Naive thymus-derived CD8-positive, alpha-beta T cell (primary cell): ENCODE data around the gene CGB5. TPM values are rescaled to one million over a fixed set of nuclear protein-coding genes. Genes with fewer than 3 reads are reported as not detected.
"Not testable (repeated sequence)": the region's sequence is repeated elsewhere in the genome, so short reads cannot be mapped to it uniquely, and the experiment has no call there.

Experiments used
- ATAC-seq, 2 donors: fragments of 150-1000 bp; cut with Tn5 transposase in 1 of 2; sonication (Bioruptor Pico), chemical (Tn5 transposase) in 1 of 2; 1 replicate in 1 of 2; 2 replicates in 1 of 2; pipeline ENCODE4 v1.10.0; 2021; ENCODE audit warnings: mild to moderate bottlenecking in 2 of 2, moderate library complexity in 2 of 2
- POLR2A ChIA-PET: fragments of 350-600 bp; sonication (Branson Sonifier 250); formaldehyde crosslinking; loops from one replicate; lab custom pipeline; 2021; ENCODE audit warnings: antibody characterized with exemption; lab: Charles Lee
- DNase-seq, 10 donors: peaks; one replicate each; pipeline versions ENCODE4 v3.0.0 to v3.0.0-alpha.2; 2020 to 2022
- H3K27ac Mint-ChIP-seq, 10 donors: one replicate each; pipeline ENCODE4 v1.8.0; 2020 to 2022; ENCODE audit warnings: mild to moderate bottlenecking in 10 of 10, mixed read lengths in 10 of 10, moderate library complexity in 4 of 10, inconsistent platforms in 1 of 10
- H3K27me3 Mint-ChIP-seq, 5 donors: one replicate each; pipeline ENCODE4 v1.8.0; 2021 to 2022; ENCODE audit warnings: mixed read lengths in 5 of 5
- H3K36me3 Mint-ChIP-seq, 3 donors: one replicate each; pipeline ENCODE4 v1.8.0; 2020 to 2022; ENCODE audit warnings: mixed read lengths in 3 of 3, mild to moderate bottlenecking in 2 of 3, inconsistent platforms in 1 of 3
- H3K4me1 Mint-ChIP-seq, 4 donors: one replicate each; pipeline ENCODE4 v1.8.0; 2021 to 2022; ENCODE audit warnings: mixed read lengths in 4 of 4
- H3K4me3 Mint-ChIP-seq, 10 donors: one replicate each; pipeline ENCODE4 v1.8.0; 2020 to 2022; ENCODE audit warnings: mild to moderate bottlenecking in 10 of 10, mixed read lengths in 10 of 10, moderate library complexity in 6 of 10, inconsistent platforms in 1 of 10
- H3K9me3 Mint-ChIP-seq, 9 donors: one replicate each; pipeline ENCODE4 v1.8.0; 2020 to 2022; ENCODE audit warnings: mixed read lengths in 9 of 9, mild to moderate bottlenecking in 3 of 9, inconsistent platforms in 1 of 9, moderate library complexity in 1 of 9
- polyA plus RNA-seq, 3 donors: library from polyadenylated mRNA; unstranded; fragments of 300-500 nt; fragmentation: Illumina TruSeq; gene quantifications; one replicate each; pipeline ENCODE4 v1.2.3, GENCODE V29; 2021
- total RNA-seq, 8 experiments: library from RNA in 2 of 8; stranded (reverse) in 2 of 8; gene quantifications; one replicate each; pipeline ENCODE4 v1.2.3 and lab custom pipeline; 2021 to 2026

Gene CGB5
- total and polyA plus RNA-seq, 5 experiments from 2014 or later: not detected

- POLR2A ChIA-PET, ATAC-seq, H3K36me3 Mint-ChIP-seq, H3K9me3 Mint-ChIP-seq, H3K27ac Mint-ChIP-seq, H3K27me3 Mint-ChIP-seq, DNase-seq, H3K4me3 Mint-ChIP-seq: not testable (repeated sequence)
- H3K4me1 Mint-ChIP-seq: peaks cover 5 to 13% (median 10%) of the 10 kb centered on the region in 4 donors
Observed at GRCh38 chr19:49025088-49025487, 18.6 kb upstream of the CGB5 start.

DNA sequence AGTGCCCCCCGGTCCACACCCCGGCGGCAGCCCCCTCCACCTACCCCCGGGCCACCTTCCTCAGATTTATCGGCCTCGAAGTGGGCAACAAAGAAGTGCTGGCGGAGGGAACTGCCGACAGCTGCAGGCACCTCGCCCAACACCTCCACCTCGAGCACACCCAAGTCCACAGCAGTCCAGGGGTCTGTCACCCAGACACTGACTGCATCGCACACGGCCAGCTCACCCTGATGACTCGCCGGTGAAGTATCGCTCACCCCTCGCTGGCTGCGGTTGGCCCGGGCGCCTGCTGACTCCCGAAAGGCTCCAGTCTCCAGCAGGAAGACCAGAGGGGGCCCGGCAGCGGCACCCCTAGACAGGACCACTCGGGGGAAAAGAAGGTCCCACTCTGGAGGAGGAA lies 18.0 kb upstream of the CGB5 start:
- H3K4me3 Mint-ChIP-seq, POLR2A ChIA-PET, ATAC-seq, H3K9me3 Mint-ChIP-seq, DNase-seq, H3K4me1 Mint-ChIP-seq, H3K36me3 Mint-ChIP-seq, H3K27me3 Mint-ChIP-seq: not testable (repeated sequence)
- H3K27ac Mint-ChIP-seq: peak overlapping the region in 1 of 10 donors; percentile 48

GRCh38 chr19:49028686-49029085 lies 15.0 kb upstream of the CGB5 start:
- not testable (repeated sequence) for ATAC-seq

GRCh38 chr19:49029749-49030148 lies 13.9 kb upstream of the CGB5 start:
- H3K4me3 Mint-ChIP-seq, ATAC-seq, POLR2A ChIA-PET: not testable (repeated sequence)

More at GRCh38 chr19:49028686-49029085, 15.0 kb upstream of the CGB5 start:
- H3K4me1 Mint-ChIP-seq, H3K27ac Mint-ChIP-seq, POLR2A ChIA-PET, DNase-seq, H3K27me3 Mint-ChIP-seq, H3K36me3 Mint-ChIP-seq, H3K9me3 Mint-ChIP-seq, H3K4me3 Mint-ChIP-seq: not testable (repeated sequence)

GRCh38 chr19:49030323-49030722 lies 13.3 kb upstream of the CGB5 start:
- peaks cover 3 to 12% (median 7%) of the 10 kb centered on the region in 5 donors for H3K27me3 Mint-ChIP-seq
- POLR2A ChIA-PET, ATAC-seq, H3K9me3 Mint-ChIP-seq, H3K4me3 Mint-ChIP-seq, H3K36me3 Mint-ChIP-seq, H3K4me1 Mint-ChIP-seq, DNase-seq, H3K27ac Mint-ChIP-seq: not testable (repeated sequence)

More at GRCh38 chr19:49029749-49030148, 13.9 kb upstream of the CGB5 start:
- H3K27ac Mint-ChIP-seq, H3K9me3 Mint-ChIP-seq, H3K4me1 Mint-ChIP-seq, H3K36me3 Mint-ChIP-seq, DNase-seq: not testable (repeated sequence)
- peaks cover 0 to 12% (median 7%) of the 10 kb centered on the region in 5 donors for H3K27me3 Mint-ChIP-seq

DNA sequence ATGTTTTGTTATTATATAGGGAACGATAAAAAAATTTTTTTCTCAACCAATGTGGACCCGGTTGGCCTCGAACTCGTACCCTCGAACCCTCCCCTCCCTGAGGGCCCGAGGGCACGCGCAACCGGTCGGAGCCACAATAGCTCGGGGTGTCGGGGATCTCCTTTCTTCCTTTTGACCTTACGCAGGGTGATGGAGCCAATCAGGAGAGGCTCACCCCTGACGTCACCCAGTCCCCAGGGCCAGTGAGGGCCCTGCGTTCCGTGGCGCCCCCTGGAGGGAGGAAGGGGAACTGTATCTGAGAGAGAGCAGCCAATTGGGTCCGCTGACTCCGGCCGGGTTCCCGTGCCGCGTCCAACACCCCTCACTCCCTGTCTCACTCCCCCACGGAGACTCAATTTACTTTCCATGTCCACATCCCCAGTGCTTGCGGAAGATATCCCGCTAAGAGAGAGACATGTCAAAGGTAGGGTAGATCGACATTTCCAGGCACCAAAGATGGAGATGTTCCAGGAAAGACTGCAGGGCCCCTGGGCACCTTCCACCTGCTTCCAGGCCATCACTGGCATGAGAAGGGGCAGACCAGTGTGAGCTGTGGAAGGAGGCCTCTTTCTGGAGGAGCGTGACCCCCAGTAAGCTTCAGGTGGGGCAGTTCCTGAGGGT lies 11.9 kb upstream of the CGB5 start, which contains the start of gene CGB2:
CGB2 (plus strand) TSS at position 249 of the 660 bp plus-strand sequence; CDS start at position 455, 206 bp downstream.
- ATAC-seq: peak in 1 of 2 donors; percentile 69
- H3K36me3 Mint-ChIP-seq, POLR2A ChIA-PET, H3K4me1 Mint-ChIP-seq, H3K4me3 Mint-ChIP-seq, H3K9me3 Mint-ChIP-seq: not testable (repeated sequence)
- peak in 5 of 10 donors; percentile 40 to 54 (median 47) for DNase-seq
- H3K27ac Mint-ChIP-seq: peak within 1 kb of the TSS in 3 of 10 donors; percentile 31 to 79 (median 37)
- H3K27me3 Mint-ChIP-seq: peaks cover 4 to 16% (median 9%) of the 10 kb centered on the region in 5 donors

DNA sequence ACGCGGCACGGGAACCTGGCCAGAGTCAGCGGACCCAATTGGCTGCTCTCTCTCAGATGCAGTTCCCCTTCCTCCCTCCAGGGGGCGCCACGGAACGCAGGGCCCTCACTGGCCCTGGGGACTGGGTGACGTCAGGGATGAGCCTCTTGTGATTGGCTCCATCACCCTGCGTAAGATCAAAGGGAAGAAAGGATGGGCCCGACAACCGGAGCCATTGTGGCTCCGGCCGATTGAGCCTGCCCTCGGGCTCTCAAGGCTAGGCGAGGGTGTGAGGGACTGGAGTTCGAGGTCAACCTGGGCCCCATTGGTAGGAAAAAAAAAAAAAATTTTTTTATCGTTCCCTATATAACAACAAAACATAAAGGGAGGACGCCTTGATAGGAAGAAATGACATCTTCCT lies 6.8 kb upstream of the CGB5 start, which contains the start of gene CGB1:
CGB1 (minus strand) TSS at position 81 of the 400 bp plus-strand sequence. CDS start 184 bp downstream, outside the sequence.
- H3K27ac Mint-ChIP-seq, H3K4me1 Mint-ChIP-seq, H3K4me3 Mint-ChIP-seq, H3K36me3 Mint-ChIP-seq, H3K9me3 Mint-ChIP-seq, POLR2A ChIA-PET, ATAC-seq: not testable (repeated sequence)
- H3K27me3 Mint-ChIP-seq: peaks cover 2 to 12% (median 5%) of the 10 kb centered on the region in 5 donors
- peak in 3 of 10 donors; percentile 23 to 35 (median 30) for DNase-seq

DNA sequence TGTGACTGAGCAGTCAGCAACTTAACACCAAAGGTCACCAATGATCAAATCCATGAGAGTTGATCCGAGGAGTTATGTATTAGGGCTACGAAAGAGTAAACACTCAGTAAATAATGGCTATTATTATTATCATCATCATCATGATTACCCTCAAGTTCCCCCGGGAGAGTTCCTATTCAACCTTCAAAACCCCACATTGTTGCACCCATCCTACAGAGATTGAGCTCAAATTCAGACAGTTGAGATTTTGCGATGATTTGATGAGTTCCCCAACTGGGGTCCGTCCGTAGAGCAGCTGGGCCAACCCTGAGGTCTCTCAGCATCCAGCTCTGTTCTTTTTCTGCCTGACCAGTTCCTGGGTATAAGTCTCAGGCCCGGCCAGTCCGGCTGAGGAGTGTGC lies 5.5 kb upstream of the CGB5 start:
- H3K4me1 Mint-ChIP-seq, DNase-seq, H3K27ac Mint-ChIP-seq, H3K36me3 Mint-ChIP-seq, H3K27me3 Mint-ChIP-seq, ATAC-seq, H3K4me3 Mint-ChIP-seq, H3K9me3 Mint-ChIP-seq: not testable (repeated sequence)
- POLR2A ChIA-PET: interaction anchor here (0.6 kb wide), 1 partner anchor 84 kb away, joined by 5 read pairs; the partner anchor contains the start of gene BAX

GRCh38 chr19:49038557-49039276 lies 4.9 kb upstream of the CGB5 start:
- not testable (repeated sequence) for H3K27ac Mint-ChIP-seq, H3K9me3 Mint-ChIP-seq, DNase-seq, H3K4me3 Mint-ChIP-seq, ATAC-seq, H3K4me1 Mint-ChIP-seq, H3K36me3 Mint-ChIP-seq, H3K27me3 Mint-ChIP-seq
- POLR2A ChIA-PET: interaction anchor here (0.6 kb wide), 1 partner anchor 84 kb away, joined by 5 read pairs; the partner anchor contains the start of gene BAX

DNA sequence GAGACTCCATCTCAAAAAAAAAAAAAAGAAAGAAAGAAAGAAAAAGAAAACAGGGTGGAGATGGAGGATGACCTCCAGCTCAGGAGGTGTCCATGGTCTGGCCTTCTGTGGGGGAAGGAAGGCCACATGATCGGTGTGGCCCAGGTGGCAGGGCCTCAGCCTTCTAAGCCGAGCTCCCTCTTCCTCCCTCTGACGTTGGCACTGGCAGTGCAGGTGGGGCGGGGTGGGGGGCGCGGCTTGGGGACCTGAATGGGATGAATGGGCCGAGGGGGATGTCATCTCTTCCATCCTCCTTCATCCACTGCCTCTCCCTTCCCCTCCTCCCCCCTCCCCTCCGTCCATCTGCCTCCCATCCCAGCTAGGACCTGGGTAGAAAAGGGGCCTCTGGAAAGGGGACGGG lies 3.9 kb upstream of the CGB5 start:
- H3K4me1 Mint-ChIP-seq, H3K36me3 Mint-ChIP-seq, ATAC-seq, H3K4me3 Mint-ChIP-seq, DNase-seq, H3K27me3 Mint-ChIP-seq, H3K9me3 Mint-ChIP-seq, POLR2A ChIA-PET: not testable (repeated sequence)
- peak overlapping the region in 1 of 10 donors; percentile 11 for H3K27ac Mint-ChIP-seq

DNA sequence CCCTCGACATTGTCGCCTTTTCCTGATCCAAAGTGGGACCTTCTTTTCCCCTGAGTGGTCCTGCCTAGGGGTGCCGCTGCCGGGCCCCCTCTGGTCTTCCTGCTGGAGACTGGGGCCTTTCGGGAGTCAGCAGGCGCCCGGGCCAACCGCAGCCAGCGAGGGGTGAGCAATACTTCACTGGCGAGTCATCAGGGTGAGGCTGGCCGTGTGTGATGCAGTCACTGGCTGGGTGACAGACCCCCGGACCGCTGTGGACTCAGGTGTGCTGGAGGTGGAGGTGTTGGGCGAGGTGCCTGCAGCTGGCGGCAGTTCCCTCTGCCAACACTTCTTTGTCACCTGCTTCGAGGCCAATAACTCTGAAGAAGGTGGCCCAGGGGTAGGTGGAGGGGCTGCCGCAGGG lies 1.5 kb upstream of the CGB5 start:
- H3K4me3 Mint-ChIP-seq: no peak overlapping the region
- POLR2A ChIA-PET: no interaction called here
- peaks cover 0 to 3% (median 0%) of the 10 kb centered on the region in 5 donors for H3K27me3 Mint-ChIP-seq
- H3K36me3 Mint-ChIP-seq: no peaks in the 10 kb centered on the region
- no peaks in the 10 kb centered on the region for H3K9me3 Mint-ChIP-seq
- no peak overlapping the region for H3K27ac Mint-ChIP-seq
- no peaks in the 10 kb centered on the region for H3K4me1 Mint-ChIP-seq
- ATAC-seq: no peak
- DNase-seq: no peak

GRCh38 chr19:49042666-49043065 lies 982 bp upstream of the CGB5 start:
- H3K27me3 Mint-ChIP-seq, POLR2A ChIA-PET, H3K4me1 Mint-ChIP-seq, H3K36me3 Mint-ChIP-seq, H3K4me3 Mint-ChIP-seq, H3K9me3 Mint-ChIP-seq, ATAC-seq, DNase-seq, H3K27ac Mint-ChIP-seq: not testable (repeated sequence)

- Mint-ChIP-seq H3K4me3 (peak within 1 kb of the TSS in 1 of 10 donors; percentile 51), H3K27ac (peak within 1 kb of the TSS in 1 of 10 donors; percentile 33)
- ATAC-seq, H3K27me3 Mint-ChIP-seq, DNase-seq, H3K9me3 Mint-ChIP-seq, POLR2A ChIA-PET, H3K4me1 Mint-ChIP-seq, H3K36me3 Mint-ChIP-seq: not testable (repeated sequence)
Observed at GRCh38 chr19:49049011-49049410, 5.4 kb downstream of the CGB5 start, which contains the start of gene CGB8. Gene CGB8, minus strand, starts transcription at chr19:49049111. Its CDS starts 372 bp downstream, at chr19:49048739.
